ENCODE results near the gene UNC79. TPM values are rescaled to one million over a fixed set of nuclear protein-coding genes. Genes with fewer than 3 reads are reported as not detected.

The UNC79 gene
- total RNA-seq, 4 donors from 2014 or later: 0.08 to 0.29 (median 0.12) TPM

DNA sequence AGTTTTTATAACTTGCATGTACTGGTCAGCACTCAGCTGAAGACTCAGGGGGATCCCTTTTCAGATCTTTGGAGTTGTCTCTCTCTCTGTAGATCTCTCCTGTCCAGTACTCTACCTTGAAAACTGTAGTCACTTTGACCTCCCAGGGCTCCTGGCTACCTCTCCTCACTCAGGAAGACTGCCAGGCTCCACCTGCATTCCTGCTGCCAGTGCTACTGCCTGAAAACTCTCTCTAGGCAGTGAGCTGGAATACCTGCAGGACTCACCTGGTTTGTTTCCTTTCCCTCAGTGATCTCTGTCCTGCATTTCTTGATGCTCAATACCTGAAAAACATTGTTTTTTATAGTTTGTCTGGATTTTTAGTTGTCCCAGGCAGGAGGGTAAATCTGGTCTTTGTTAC lies 270.2 kb downstream of the UNC79 start:
- Histone ChIP-seq H3K4me1 (peaks cover 7 to 27% of the 10 kb centered on the region in 2 donors), H3K27me3 (no peaks in the 10 kb centered on the region), H3K4me3 (replicated peaks in 1 of 3) (no peak overlapping the region), H3K9me3 (no peaks in the 10 kb centered on the region), H3K36me3 (no peaks in the 10 kb centered on the region), H3K27ac (peak overlapping the region in 2 of 3 donors; percentile 30 to 41)
- no peak for TF ChIP-seq POLR2A (IDR thresholded peaks at IDR 0.05)
- TF ChIP-seq, protein P1, sequence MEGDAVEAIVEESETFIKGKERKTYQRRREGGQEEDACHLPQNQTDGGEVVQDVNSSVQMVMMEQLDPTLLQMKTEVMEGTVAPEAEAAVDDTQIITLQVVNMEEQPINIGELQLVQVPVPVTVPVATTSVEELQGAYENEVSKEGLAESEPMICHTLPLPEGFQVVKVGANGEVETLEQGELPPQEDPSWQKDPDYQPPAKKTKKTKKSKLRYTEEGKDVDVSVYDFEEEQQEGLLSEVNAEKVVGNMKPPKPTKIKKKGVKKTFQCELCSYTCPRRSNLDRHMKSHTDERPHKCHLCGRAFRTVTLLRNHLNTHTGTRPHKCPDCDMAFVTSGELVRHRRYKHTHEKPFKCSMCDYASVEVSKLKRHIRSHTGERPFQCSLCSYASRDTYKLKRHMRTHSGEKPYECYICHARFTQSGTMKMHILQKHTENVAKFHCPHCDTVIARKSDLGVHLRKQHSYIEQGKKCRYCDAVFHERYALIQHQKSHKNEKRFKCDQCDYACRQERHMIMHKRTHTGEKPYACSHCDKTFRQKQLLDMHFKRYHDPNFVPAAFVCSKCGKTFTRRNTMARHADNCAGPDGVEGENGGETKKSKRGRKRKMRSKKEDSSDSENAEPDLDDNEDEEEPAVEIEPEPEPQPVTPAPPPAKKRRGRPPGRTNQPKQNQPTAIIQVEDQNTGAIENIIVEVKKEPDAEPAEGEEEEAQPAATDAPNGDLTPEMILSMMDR (IDR thresholded peaks at IDR 0.05): no peak
- intact Hi-C loops (cut with DNase I): no loop called here
- peak; percentile 67 to 84 for DNase-seq

DNA sequence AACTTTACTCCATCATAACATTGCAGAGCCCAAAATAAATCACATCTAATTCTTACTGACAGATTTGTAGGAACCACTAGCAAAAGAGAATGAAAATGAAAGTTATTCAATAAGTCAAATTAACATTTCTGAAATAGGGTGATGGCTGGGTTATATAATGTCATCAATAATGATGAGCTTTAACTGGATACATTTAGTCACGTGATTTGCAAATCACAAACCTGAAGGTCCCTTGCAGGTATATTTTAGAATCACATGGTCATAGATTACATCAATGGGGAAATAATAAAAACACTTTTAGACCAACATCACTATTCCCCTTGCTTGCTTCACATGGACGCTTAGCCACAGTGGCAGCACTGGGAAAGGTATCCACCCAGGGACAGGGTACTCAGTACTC lies 270.8 kb downstream of the UNC79 start:
- no peaks in the 10 kb centered on the region for H3K36me3 ChIP-seq
- DNase-seq: no peak
- intact Hi-C loops (cut with DNase I): no loop called here
- peak overlapping the region in 1 of 3 donors; percentile 30 for H3K27ac ChIP-seq
- H3K4me1 ChIP-seq: peaks cover 10 to 33% of the 10 kb centered on the region in 2 donors
- TF ChIP-seq POLR2A (IDR thresholded peaks at IDR 0.05): no peak
- TF ChIP-seq, protein P1 (IDR thresholded peaks at IDR 0.05): no peak
- H3K9me3 ChIP-seq: no peaks in the 10 kb centered on the region
- WGBS, 2 donors: 93 to 94% methylated on average over 2 of the region's 2 CpGs
- no peaks in the 10 kb centered on the region for H3K27me3 ChIP-seq
- no peak overlapping the region for H3K4me3 ChIP-seq (replicated peaks in 1 of 3)

DNA sequence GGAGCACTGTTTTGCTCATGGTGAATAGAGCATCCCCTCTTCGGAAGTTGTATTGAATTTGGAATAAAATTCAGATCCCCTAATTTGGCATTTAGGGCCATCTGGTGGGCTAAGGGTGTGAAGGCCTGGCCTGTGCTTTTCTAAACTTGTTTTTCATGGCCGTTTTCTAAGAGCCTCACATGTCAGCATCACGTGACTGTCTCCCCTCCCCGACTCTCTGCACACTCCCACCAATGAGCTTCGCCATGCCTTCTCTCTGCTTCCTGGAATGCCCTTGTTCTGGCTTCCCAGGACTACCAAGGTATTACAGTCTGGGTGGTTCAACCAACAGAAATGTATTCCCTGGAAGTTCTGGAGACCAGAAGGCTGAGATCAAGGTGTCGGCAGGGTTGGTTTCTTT lies 272.2 kb downstream of the UNC79 start:
- Histone ChIP-seq H3K27ac (no peak overlapping the region), H3K27me3 (no peaks in the 10 kb centered on the region), H3K9me3 (no peaks in the 10 kb centered on the region), H3K36me3 (no peaks in the 10 kb centered on the region), H3K4me1 (peaks cover 22 to 47% of the 10 kb centered on the region in 2 donors), H3K4me3 (replicated peaks in 1 of 3) (no peak overlapping the region)
- intact Hi-C loops (cut with DNase I): no loop called here
- 83 to 91% methylated on average over 6 of the region's 6 CpGs for WGBS, 2 donors
- DNase-seq: no peak
- TF ChIP-seq, protein P1 (IDR thresholded peaks at IDR 0.05): no peak

DNA sequence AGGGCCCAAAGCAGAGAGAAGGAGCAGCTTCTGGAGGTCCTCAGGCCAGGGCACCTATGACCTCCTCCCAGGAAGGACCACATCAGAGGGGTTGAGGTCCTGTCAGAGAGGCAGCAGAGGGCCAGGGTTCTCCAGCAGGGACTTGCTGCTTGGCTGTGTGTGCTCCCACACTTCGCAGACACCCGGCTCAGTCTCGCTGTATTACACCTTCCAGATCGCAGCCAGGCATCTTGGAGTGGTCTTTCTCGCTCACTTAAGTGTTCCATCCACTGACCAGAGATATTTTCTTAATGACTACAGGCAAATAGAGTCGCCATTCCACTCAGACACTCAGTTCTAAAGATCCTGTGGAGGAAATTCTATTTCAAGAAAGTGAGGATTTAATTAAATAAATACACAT lies 273.2 kb downstream of the UNC79 start:
- intact Hi-C loops (cut with DNase I): no loop called here
- Histone ChIP-seq H3K27ac (peak overlapping the region in 1 of 3 donors; percentile 43), H3K4me3 (replicated peaks in 1 of 3) (no peak overlapping the region), H3K9me3 (no peaks in the 10 kb centered on the region), H3K27me3 (no peaks in the 10 kb centered on the region), H3K36me3 (no peaks in the 10 kb centered on the region), H3K4me1 (peaks cover 24 to 53% of the 10 kb centered on the region in 2 donors)
- TF ChIP-seq POLR2A (IDR thresholded peaks at IDR 0.05): no peak
- TF ChIP-seq, protein P1 (IDR thresholded peaks at IDR 0.05): no peak
- DNase-seq: peak; percentile 61 to 62
- 30 to 36% methylated on average over 6 of the region's 6 CpGs for WGBS, 2 donors

GRCh38 chr14:93705513-93706156 lies 274.9 kb downstream of the UNC79 start:
- Histone ChIP-seq H3K4me1 (peaks cover 24 to 53% of the 10 kb centered on the region in 2 donors), H3K4me3 (replicated peaks in 1 of 3) (no peak overlapping the region), H3K27me3 (no peaks in the 10 kb centered on the region), H3K36me3 (no peaks in the 10 kb centered on the region), H3K27ac (no peak overlapping the region), H3K9me3 (no peaks in the 10 kb centered on the region)
- 89 to 93% methylated on average over 15 of the region's 15 CpGs for WGBS, 2 donors
- DNase-seq: no peak
- intact Hi-C loops (cut with DNase I): no loop called here
- TF ChIP-seq, protein P1 (IDR thresholded peaks at IDR 0.05): no peak
- no peak for TF ChIP-seq POLR2A (IDR thresholded peaks at IDR 0.05)

Data from thyroid gland (tissue), 4 donors.